A673 (cell line): ENCODE data around the gene TGM2.

ENCODE experiments used
- CTCF ChIP-seq: fragments of 300-800, 200-600 bp; sonication (generic); conservative IDR thresholded peaks from 2 replicates; pipeline ENCODE4 v1.5.1; 2017; ENCODE audit warnings: low read depth, mild to moderate bottlenecking, antibody characterized with exemption, low read length, moderate library complexity, mixed read lengths
- EZH2 ChIP-seq: fragments of 200-600 bp; sonication (generic); IDR thresholded peaks from 2 replicates; pipeline ENCODE4 v1.6.1; 2017; ENCODE audit warnings: borderline replicate concordance, low read depth, mild to moderate bottlenecking, mixed read lengths, antibody characterized with exemption, low read length; ENCODE audit not compliant: poor library complexity, severe bottlenecking

- TF ChIP-seq CTCF (no peak), EZH2 (no peak)
These were observed 34.7 kb upstream of the TGM2 start for GRCh38 chr20:38199501-38200390.
